ENCODE measurements around the gene F13A1.

GRCh38 chr6:6270948-6271535 lies 49.4 kb downstream of the F13A1 start:
- TF ChIP-seq CTCF (IDR thresholded peaks at IDR 0.05) = no peak
- TF ChIP-seq POLR2A (IDR thresholded peaks at IDR 0.05) = no peak
